ENCODE data around the gene ESX1.
"Not testable (repeated sequence)": the region's sequence is repeated elsewhere in the genome, so short reads cannot be mapped to it uniquely, and the experiment has no call there.

ESX1 gene

DNA sequence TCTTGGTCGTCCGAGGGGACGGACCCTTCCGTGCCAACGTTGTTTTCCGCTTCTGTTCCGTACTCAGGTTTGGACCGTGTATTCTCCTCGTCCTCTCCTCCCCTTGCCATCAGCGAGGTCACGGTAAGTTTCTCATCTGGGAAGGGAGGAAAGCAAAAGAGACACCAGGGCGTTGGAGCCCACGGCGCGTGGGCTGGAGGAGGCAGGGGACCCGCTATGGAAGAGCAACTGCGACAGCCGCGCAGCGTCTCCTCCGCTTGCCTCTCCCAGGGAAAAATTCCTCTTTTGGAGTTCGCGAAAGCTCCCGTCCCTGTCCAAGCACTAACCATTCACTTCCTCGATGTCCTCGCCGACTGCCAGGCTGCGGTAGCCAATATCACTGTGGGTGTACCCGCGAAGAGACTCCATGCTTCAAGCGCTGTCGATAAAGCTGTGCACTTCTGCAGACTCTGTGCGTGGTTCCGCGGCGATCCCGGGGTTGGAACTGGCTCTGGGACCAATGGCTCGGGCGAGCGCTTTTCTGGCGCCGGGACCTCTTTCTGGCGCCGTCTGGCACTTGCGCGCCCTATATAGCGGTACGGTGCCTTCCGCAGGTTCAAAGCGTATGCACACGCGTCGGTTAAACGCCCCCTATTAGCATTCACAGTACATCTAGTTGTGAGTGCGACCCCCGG is at the start of gene ESX1:
Gene ESX1, minus strand, starts transcription at position 492 of the 674 bp plus-strand sequence. Its CDS starts 84 bp downstream, at position 408.
- DNase-seq (ENCODE audit: low spot score) = no peak

DNA sequence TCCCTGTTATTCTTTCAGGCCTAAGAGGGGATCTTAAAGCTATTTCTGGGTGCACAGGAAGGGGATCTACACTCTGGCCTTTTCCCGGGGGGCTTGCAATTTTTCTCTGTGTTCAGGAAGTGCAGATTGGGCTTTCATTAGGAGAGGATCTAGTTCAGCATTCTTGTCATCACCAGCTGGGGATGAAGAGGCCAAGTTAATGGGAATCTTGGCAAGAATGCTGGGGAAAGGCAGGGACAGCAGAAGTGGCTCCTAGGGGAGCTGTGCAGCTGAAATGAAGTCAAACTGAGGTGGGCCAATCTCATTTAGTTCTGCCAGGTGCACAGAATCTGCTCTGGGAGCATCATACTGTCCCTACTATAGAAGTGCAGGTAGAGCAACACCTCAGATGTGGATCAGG is 40.9 kb upstream of the ESX1 start:
- DNase-seq (ENCODE audit: low spot score) = no peak

DNA sequence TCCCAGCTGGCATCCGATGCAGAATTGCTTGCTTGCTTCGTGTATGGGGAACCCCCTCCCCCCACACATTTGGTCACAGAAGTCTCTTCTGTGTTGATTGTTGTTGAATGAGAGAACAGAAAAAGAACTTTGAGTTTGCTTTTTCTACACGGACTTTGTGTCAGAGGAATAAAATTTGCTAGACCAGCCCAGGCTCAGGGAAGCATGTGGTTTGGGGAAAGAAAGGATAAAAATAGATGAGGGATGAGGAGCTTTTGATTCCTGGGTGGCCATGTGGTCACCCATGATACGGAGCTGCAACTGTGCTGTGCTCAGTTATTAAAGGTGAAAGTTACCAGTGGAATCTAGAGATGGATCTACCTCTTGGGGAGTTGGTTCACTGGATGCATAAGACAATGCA is 34.2 kb upstream of the ESX1 start:
- no peak for DNase-seq (ENCODE audit: low spot score)

DNA sequence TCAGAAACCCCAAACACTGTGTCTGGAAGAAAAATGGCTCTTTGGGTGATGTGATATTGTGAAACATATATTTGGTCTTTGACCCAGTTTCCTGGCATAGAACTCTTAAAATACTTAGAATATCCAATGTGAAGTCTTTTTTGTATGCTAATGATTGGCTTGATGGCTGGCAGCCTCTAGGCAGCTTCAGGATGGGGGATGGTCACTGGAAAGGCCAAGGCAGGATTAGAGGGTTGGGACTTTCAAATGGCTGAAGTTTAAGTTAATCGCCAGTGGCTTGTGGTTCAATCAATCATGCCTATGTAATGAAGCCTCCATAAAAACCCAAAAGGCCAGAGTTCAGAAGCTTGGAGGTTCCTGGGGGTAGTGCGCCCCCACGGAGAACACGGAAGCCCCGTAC is 33.5 kb upstream of the ESX1 start:
- DNase-seq (ENCODE audit: low spot score) = no peak

DNA sequence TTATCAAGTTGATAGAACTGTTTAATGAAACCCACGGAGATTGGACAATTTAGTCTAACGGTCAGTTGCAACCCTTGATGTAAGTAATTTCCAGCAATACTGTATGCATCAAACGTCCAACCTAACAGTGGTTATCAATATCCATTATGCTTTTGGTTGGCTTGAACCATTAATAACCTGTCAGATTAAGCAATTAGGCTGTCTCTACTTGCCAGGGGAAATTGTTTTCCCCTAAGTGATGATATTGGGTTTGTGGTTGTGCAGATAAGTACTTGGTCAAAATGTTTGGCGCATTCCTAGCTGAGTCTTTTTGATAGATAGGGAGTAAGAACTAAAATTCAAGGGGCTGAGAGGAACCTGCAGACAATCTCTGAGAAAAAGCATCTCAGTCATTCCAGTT is 30.5 kb upstream of the ESX1 start:
- DNase-seq (ENCODE audit: low spot score) = no peak

DNA sequence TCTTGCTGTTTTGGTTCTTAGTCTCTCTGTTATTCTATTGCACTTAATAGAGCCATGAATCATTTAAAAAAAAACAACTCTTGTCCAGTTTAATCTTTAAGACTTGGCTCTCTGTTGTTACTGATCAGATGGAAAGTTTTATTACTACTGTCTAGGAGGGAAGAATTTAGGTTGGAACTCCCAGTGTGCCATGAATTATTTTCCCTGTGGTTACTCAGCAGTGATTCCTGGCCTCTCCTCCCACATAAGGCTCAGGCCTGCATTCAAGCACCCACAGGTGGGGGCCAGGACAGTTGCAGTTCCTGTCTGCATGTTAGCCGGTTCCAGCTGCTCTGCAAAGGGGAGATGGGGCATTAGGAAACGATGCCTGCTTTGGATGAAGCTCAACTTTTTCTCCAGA is 29.8 kb upstream of the ESX1 start:
- DNase-seq (ENCODE audit: low spot score) = no peak

DNA sequence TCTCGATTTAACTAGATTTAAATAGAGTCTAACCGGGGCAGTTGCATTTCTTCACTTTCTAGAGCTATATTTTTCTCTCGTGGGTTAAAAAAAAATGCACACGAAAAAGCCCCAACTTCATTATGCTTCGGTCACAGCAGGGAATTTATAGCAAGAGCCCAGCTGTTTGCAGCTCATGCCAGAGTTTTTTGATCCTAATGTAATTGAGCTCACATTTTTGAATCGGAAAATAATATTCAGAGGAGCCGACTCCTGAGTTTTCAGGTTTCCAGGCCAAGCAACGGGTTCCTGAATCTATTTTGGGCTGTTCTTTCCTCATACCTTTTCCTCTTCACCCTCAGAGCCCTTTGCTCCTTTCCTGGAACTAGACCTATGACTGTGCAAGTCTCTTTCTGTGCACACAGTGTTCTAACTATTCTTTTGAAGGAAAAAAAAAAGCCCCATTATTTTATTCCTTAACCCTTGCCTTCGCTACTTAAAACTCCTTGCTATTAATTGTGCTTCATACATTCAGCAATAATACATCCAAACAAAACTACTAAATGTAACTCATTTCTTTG is 27.5 kb upstream of the ESX1 start:
- no peak for DNase-seq (ENCODE audit: low spot score)

DNA sequence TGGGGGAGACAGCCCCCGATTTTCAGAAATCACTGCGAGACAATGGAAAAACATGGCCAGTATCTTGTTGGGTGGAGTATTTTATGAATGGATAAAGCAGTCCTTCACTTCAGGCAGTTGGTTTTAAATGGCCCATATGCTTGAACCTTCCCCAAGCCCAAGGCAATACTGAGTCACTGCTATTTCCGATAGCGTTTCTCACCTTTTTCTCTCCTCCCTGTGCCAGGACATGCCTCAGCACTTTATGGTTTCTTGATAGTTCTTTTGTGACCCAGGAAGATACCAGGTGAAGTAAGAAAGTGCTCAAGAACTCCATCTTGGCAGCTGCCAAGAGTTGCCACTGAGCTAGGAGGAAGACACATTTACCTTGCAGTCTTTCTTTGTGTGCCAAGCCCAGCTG is 26.8 kb upstream of the ESX1 start:
- DNase-seq (ENCODE audit: low spot score) = no peak

DNA sequence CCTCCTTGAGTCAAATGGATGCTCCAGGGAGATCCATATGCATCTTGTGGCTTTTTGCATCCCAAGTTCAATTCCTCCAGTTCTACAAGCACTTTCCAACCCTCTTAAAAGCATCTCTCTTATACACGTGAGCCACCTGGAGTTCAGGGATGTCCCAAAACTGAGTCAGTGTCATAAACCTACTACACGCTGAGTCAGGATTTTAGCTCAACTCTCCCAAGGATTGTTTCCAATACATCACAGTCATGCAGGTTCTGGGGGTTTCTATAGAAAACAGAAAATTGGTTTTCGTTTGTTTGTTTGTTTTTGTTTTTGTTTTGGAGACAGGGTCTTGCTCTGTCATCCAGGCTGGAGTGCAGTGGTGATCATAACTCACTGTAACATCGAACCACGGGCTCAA is 25.9 kb upstream of the ESX1 start:
- DNase-seq (ENCODE audit: low spot score) = no peak

DNA sequence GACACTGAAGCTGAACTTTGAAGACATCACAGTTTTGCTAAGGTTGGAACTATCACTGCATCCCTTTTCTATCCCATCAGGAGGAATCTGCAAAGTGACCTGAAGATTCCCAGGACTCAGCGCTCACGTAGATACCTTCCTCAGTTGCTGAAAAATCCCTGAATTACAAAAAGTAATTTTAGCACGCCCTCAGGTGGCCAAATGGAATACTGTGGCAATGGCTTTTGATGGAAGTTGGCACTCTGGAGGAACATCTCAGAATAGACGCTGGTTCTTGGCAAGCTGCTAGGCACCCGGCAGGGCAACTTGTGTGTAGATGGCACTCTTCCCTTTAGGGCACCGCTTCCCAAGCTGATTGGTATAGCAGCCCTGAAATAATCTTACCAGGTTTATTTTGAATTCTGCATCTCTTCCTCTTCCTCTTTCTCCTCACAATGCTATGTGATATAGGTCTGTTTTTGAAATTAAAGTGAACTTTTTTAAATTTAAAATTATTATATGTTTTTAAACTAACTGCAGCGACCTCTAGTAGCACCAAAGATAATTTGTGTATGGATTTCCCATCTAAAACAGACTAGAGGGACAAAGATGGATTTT is 16.3 kb upstream of the ESX1 start:
- no peak for DNase-seq (ENCODE audit: low spot score)

DNA sequence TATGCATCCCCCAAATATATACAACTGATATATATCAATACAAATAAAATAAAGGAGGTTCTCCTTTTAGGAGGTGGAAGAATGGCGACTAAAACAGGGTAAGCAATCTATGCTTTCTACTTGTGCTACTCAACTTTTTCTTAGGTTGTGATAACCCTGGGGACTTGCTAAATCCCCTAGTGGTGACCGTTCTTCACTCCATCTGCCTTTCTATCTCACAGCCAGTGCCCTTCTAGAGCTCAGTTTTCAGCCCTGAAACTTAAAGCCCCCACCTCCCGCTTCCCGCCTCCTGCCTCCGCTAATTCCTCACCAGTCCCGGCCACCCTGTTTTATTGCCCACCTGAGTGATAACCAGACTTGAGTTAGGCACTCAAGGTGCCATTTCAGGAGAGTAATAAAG is 15.5 kb upstream of the ESX1 start:
- DNase-seq (ENCODE audit: low spot score) = no peak

DNA sequence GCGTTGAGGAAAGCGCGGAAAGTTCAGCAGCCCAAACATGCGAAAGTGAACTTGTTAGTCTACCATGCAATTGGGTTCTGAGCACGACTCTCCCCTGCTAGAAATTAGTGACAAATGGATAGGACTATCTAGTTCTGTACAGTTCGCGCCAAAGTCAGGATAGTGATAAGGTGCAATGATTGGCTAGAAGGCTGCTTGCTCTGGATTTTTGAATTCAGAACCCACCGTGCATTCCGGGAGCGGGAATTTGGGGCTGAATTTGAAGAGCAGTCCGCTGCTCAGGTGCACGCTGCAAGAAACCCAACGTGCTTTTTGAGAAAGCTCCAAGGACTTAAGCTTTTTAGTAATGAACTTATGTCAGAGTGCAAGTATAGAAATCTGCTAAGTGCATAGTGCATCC is 732 bp upstream of the ESX1 start:
- DNase-seq (ENCODE audit: low spot score) = no peak

DNA sequence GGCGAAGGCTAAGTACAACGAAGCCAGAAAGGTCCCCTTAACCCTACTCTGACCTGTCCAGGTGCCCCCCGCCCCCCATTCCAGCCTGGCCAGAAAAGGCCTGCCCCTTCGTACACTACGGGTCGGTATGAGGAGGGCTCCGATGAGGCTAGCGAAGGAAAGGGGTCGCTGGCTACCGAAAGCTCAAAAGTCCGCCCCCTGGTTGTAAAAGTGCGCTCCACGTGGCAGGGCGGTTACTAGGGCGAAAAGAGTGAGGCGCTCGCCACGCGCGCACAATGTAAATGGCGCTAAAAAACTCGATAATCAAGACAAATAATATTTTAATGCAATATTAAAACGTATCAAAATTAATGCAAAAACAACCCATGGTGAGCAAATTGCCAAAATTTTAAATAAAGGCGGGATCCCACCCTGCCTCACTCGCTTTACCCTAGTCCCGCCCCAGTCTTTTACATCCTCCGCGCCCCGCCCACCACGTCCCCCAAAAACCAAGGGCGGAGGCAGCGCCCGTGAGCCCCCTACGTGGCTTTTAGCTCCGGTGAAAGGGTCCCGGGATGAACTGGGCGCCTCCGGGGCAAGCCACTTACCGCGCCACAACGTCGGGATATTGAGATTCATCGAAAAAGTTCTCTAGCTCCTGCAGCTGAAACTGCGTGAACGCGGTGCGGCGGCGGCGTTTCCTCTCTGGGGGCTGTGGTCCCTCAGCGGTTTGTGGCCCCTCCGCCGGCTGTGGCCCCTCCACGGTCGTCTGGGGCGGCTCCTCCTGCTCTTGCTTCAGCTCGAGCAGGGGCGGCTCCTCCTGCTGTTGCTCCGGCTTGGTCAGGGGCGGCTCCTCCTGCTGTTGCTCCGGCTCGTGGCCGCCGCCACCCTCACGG is 929 bp downstream of the ESX1 start:
- no peak for DNase-seq (ENCODE audit: low spot score)

DNA sequence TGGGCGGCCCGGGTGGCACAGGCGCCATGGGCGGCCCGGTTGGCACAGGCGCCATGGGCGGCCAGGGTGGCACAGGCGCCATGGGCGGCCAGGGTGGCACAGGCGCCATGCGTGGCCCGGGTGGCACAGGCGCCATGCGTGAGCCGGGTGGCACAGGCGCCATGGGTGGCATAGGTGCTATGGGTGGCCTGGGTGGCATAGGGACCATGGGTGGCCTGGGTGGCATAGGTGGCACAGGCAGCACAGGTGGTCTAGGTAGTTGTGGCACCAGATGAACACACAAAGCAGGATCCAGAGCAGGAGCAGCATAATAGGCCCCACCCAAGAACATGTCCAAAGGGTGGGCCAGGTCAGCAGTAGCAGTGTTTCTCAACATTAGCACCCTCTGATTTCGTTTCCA is 4.3 kb downstream of the ESX1 start:
- no peak for DNase-seq (ENCODE audit: low spot score)

DNA sequence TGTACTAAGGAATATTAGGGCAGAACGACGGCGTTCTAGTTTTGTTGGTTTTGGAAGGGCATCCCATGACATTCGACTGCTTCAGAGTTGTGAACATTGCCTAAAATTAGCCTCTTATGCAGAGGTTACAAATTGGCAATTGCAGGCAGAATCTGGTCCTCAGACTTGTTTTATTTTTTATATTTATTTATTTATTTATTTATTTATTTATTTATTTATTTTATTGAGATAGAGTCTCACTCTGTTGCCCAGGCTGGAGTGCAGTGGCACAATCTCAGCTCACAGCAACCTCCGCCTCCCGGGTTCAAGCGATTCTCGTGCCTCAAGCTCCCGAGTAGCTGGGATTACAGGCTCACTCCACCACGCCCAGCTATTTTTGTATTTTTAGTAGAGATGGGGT is 24.7 kb downstream of the ESX1 start:
- not testable (repeated sequence) for DNase-seq (ENCODE audit: low spot score)

DNA sequence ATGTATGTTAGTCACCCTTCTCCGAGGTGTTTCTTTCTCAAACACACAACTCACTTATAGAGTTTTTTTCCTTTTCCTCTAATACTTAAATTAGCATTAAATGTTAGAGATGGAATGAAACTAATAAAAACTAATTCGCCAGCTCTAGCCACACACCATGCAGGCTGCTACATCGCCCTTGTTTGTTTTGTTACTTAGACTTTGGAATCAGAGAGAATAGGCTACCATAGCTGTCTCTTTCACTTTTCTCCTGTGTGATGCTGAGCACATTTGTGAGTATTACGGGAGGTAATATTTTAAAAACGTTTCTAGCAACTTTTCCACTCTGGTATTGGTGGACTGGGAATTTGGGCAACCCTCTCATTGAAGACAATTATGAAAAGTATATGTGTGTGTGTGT is 43.5 kb downstream of the ESX1 start:
- DNase-seq (ENCODE audit: low spot score) = no peak

DNA sequence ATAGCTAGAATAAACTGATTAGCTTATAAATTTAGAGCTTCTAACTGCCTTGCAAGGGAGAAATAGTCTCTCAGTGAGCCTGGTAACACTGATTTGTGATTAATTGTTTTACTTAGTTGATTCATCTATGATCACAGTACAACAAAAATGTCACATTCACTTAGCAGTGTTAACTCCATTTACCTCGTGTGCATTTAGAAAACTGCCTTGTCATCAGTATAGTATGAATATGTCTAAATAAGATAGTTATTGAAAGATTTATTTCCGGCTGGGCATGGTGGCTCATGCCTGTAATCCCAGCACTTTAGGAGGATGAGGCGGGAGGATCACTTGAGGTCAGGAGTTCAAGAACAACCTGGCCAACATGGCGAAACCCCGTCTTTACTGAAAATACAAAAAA is 49.2 kb downstream of the ESX1 start:
- no peak for DNase-seq (ENCODE audit: low spot score)

All from CD4-positive, alpha-beta T cell treated with Interleukin-6 at 100 ng/mL for 8 hours (primary cell).